ENCODE results near the gene WNT3A.

Gene WNT3A

GRCh38 chr1:228074954-228075730 is 68.3 kb downstream of the WNT3A start:
- DNase-seq: no peak
- H4K20me1 ChIP-seq (ENCODE audit: insufficient read depth, low read length): 0 out of 2 replicates have a peak, but pooled peaks cover 3% of the 10 kb centered on the region
- no peaks in the 10 kb centered on the region for H3K27me3 ChIP-seq (replicated peaks; ENCODE audit: insufficient read depth, low read length)

GRCh38 chr1:228075801-228076271 is 69.0 kb downstream of the WNT3A start:
- no peaks in the 10 kb centered on the region for H3K27me3 ChIP-seq (replicated peaks; ENCODE audit: insufficient read depth, low read length)
- no peaks in the 10 kb centered on the region for H3K9me3 ChIP-seq (replicated peaks; ENCODE audit: insufficient read depth, low read length)
- H3K27ac ChIP-seq (ENCODE audit: low read length): no peak overlapping the region
- no peak overlapping the region for H3K9ac ChIP-seq (ENCODE audit: low read length)
- H2AFZ ChIP-seq (ENCODE audit: low read length): no peak overlapping the region
- no peaks in the 10 kb centered on the region for H3K4me1 ChIP-seq (ENCODE audit: low read length)
- no peaks in the 10 kb centered on the region; the same call in 1 of the 2 replicates for H3F3A ChIP-seq (ENCODE audit: insufficient read depth, low read length)
- H4K20me1 ChIP-seq (ENCODE audit: insufficient read depth, low read length): 0 out of 2 replicates have a peak, but pooled peaks cover 3% of the 10 kb centered on the region
- no peaks in the 10 kb centered on the region for H3K36me3 ChIP-seq (replicated peaks; ENCODE audit: insufficient read depth, low read length)
- H3K79me2 ChIP-seq (ENCODE audit: low read length): peaks cover 17% of the 10 kb centered on the region
- H3K4me2 ChIP-seq (ENCODE audit: low read depth, low read length): no peak overlapping the region
- no peak overlapping the region for H3K4me3 ChIP-seq (ENCODE audit: low read length)
- no peak for DNase-seq
- TF ChIP-seq CTCF (IDR thresholded peaks at IDR 0.05; ENCODE audit: low read length): no peak
- no peak for TF ChIP-seq EZH2phosphoT487 (IDR thresholded peaks at IDR 0.05; ENCODE audit: low read length)
- TF ChIP-seq EZH2 (optimal IDR thresholded peaks at IDR 0.05; ENCODE audit: low read depth, low read length): no peak
- H3K9me2 ChIP-seq (replicated peaks; ENCODE audit: insufficient read depth, low read length): no peaks in the 10 kb centered on the region

More at GRCh38 chr1:228074954-228075730, 68.3 kb downstream of the WNT3A start:
- Histone ChIP-seq H3K36me3 (replicated peaks; ENCODE audit: insufficient read depth, low read length) (no peaks in the 10 kb centered on the region), H3F3A (ENCODE audit: insufficient read depth, low read length) (no peaks in the 10 kb centered on the region; the same call in 1 of the 2 replicates), H3K79me2 (ENCODE audit: low read length) (peaks cover 11% of the 10 kb centered on the region), H3K4me3 (ENCODE audit: low read length) (no peak overlapping the region), H3K9me3 (replicated peaks; ENCODE audit: insufficient read depth, low read length) (no peaks in the 10 kb centered on the region), H3K4me1 (ENCODE audit: low read length) (no peaks in the 10 kb centered on the region), H3K9me2 (replicated peaks; ENCODE audit: insufficient read depth, low read length) (no peaks in the 10 kb centered on the region), H3K4me2 (ENCODE audit: low read depth, low read length) (no peak overlapping the region), H2AFZ (ENCODE audit: low read length) (no peak overlapping the region), H3K9ac (ENCODE audit: low read length) (no peak overlapping the region), H3K27ac (ENCODE audit: low read length) (no peak overlapping the region)
- TF ChIP-seq EZH2phosphoT487 (IDR thresholded peaks at IDR 0.05; ENCODE audit: low read length) (no peak), EZH2 (optimal IDR thresholded peaks at IDR 0.05; ENCODE audit: low read depth, low read length) (no peak), CTCF (IDR thresholded peaks at IDR 0.05; ENCODE audit: low read length) (no peak)

GRCh38 chr1:228076796-228077430 is 70.1 kb downstream of the WNT3A start:
- Histone ChIP-seq H3K9ac (ENCODE audit: low read length) (no peak overlapping the region), H4K20me1 (ENCODE audit: insufficient read depth, low read length) (0 out of 2 replicates have a peak, but pooled peaks cover 3% of the 10 kb centered on the region), H3F3A (ENCODE audit: insufficient read depth, low read length) (no peaks in the 10 kb centered on the region; the same call in 1 of the 2 replicates), H3K4me3 (ENCODE audit: low read length) (no peak overlapping the region), H3K9me2 (replicated peaks; ENCODE audit: insufficient read depth, low read length) (no peaks in the 10 kb centered on the region), H3K27me3 (replicated peaks; ENCODE audit: insufficient read depth, low read length) (no peaks in the 10 kb centered on the region), H3K27ac (ENCODE audit: low read length) (no peak overlapping the region), H3K79me2 (ENCODE audit: low read length) (peaks cover 28% of the 10 kb centered on the region), H3K9me3 (replicated peaks; ENCODE audit: insufficient read depth, low read length) (no peaks in the 10 kb centered on the region), H3K4me2 (ENCODE audit: low read depth, low read length) (no peak overlapping the region), H3K36me3 (replicated peaks; ENCODE audit: insufficient read depth, low read length) (no peaks in the 10 kb centered on the region), H2AFZ (ENCODE audit: low read length) (no peak overlapping the region), H3K4me1 (ENCODE audit: low read length) (peaks cover 5% of the 10 kb centered on the region)
- TF ChIP-seq EZH2phosphoT487 (IDR thresholded peaks at IDR 0.05; ENCODE audit: low read length): no peak
- no peak for TF ChIP-seq CTCF (IDR thresholded peaks at IDR 0.05; ENCODE audit: low read length)
- no peak for TF ChIP-seq EZH2 (optimal IDR thresholded peaks at IDR 0.05; ENCODE audit: low read depth, low read length)
- no peak for DNase-seq

Measured in MM.1S (cell line).